Breast epithelium (tissue), 3 donors: ENCODE measurements around the gene KIRREL2.

Experiments used
- POLR2A ChIP-seq: fragments of 450-650 bp; IDR thresholded peaks from one replicate; pipeline ENCODE4 v1.6.1; 2016; ENCODE audit warnings: antibody characterized with exemption, mild to moderate bottlenecking, moderate library complexity
- POLR2AphosphoS5 ChIP-seq, 3 donors: sonication (generic); formaldehyde crosslinking; IDR thresholded peaks; one replicate each; pipeline ENCODE4 v1.6.1; 2017; ENCODE audit warnings: antibody characterized with exemption in 3 of 3
- TF ChIP-seq, protein P1 (sequence below), 3 donors: fragments of 450-650 bp; IDR thresholded peaks; one replicate each; pipeline ENCODE4 v1.5.1; 2016 to 2017; ENCODE audit warnings: antibody characterized with exemption in 3 of 3, mild to moderate bottlenecking in 3 of 3, moderate library complexity in 3 of 3

- TF ChIP-seq, protein P1, sequence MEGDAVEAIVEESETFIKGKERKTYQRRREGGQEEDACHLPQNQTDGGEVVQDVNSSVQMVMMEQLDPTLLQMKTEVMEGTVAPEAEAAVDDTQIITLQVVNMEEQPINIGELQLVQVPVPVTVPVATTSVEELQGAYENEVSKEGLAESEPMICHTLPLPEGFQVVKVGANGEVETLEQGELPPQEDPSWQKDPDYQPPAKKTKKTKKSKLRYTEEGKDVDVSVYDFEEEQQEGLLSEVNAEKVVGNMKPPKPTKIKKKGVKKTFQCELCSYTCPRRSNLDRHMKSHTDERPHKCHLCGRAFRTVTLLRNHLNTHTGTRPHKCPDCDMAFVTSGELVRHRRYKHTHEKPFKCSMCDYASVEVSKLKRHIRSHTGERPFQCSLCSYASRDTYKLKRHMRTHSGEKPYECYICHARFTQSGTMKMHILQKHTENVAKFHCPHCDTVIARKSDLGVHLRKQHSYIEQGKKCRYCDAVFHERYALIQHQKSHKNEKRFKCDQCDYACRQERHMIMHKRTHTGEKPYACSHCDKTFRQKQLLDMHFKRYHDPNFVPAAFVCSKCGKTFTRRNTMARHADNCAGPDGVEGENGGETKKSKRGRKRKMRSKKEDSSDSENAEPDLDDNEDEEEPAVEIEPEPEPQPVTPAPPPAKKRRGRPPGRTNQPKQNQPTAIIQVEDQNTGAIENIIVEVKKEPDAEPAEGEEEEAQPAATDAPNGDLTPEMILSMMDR (IDR thresholded peaks at IDR 0.05): no peak
- no peak for TF ChIP-seq POLR2A
- TF ChIP-seq POLR2AphosphoS5 (IDR thresholded peaks at IDR 0.05): no peak
These were observed 5.8 kb downstream of the KIRREL2 start for GRCh38 chr19:35862528-35862927.
